ENCODE results near the gene TNNI2.

GRCh38 chr11:1845561-1846452 is 7.0 kb downstream of the TNNI2 start:
- TF ChIP-seq EZH2 (optimal IDR thresholded peaks at IDR 0.05; ENCODE audit: low read depth, low read length) (no peak), CTCF (IDR thresholded peaks at IDR 0.05; ENCODE audit: low read length) (no peak), EZH2phosphoT487 (IDR thresholded peaks at IDR 0.05; ENCODE audit: low read length) (no peak)
